HG02759 (cell line): ENCODE results near the gene NFS1.
"Not testable (repeated sequence)": the region's sequence is repeated elsewhere in the genome, so short reads cannot be mapped to it uniquely, and the experiment has no call there.

Experiments
- ATAC-seq: cut with Tn5 transposase; IDR thresholded peaks from one replicate; pipeline ENCODE4 v1.9.1; 2021; ENCODE audit warnings: mild to moderate bottlenecking, moderate library complexity; ENCODE audit not compliant: unreplicated experiment

Gene NFS1

GRCh38 chr20:35699127-35699956 is at the start of gene NFS1, which contains the start of gene ROMO1:
Gene NFS1, minus strand, starts transcription at chr20:35699352. Its CDS starts 64 bp downstream, at chr20:35699288.
Gene ROMO1, plus strand, starts transcription at chr20:35699405. Its CDS starts 228 bp downstream, at chr20:35699633.
- ATAC-seq, result peak; percentile 89

- ATAC-seq, result not testable (repeated sequence)
Observed at GRCh38 chr20:35744492-35744841, 45.3 kb upstream of the NFS1 start.

DNA sequence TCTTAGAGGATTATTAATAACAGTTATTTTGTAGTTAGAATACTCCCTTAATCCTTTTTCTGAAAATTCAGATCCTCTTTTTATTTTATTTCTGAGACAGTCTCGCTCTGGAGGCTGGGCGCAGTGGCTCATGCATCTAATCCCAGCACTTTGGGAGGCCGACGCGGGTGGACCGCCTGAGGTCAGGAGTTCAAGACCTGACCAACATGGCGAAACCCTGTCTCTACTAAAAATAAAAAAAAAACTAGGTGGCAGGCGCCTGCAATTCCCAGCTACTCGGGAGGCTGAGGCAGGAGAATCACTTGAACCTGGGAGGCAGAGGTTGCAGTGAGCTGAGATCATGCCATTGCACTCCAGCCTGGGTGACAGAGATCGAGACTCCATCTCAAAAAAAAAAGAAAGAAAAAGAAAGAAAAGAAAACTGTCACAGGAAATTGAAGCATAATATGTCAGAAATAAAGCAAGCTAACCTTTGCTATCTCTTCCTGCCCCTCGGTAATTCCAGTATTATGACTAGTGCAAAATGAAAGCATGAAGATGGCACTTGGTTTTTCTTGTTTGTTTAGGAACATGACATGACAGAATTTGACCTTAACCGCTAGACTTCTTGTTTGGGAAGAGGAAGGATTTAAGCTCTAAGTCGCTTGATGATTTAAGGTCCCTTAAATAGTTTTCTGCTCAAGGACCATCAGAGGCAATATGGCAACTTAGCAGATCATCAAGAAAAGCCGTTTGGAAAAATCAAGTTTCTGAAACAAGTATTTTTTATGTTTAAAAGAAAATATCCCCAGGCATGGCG is 44.7 kb upstream of the NFS1 start:
- ATAC-seq, result no peak

- peak; percentile 25 for ATAC-seq
Observed at GRCh38 chr20:35742741-35743523, 43.8 kb upstream of the NFS1 start.

GRCh38 chr20:35741892-35742740 is 43.0 kb upstream of the NFS1 start, which contains the start of gene RBM39:
Gene RBM39, minus strand, starts transcription at chr20:35742260. Its CDS starts 1,386 bp downstream, at chr20:35740874.
- ATAC-seq, result peak; percentile 90

GRCh38 chr20:35739294-35740163 is 40.4 kb upstream of the NFS1 start:
- ATAC-seq, result no peak

GRCh38 chr20:35738410-35739179 is 39.4 kb upstream of the NFS1 start:
- no peak for ATAC-seq

- no peak for ATAC-seq
Observed at GRCh38 chr20:35737865-35738333, 38.7 kb upstream of the NFS1 start.

DNA sequence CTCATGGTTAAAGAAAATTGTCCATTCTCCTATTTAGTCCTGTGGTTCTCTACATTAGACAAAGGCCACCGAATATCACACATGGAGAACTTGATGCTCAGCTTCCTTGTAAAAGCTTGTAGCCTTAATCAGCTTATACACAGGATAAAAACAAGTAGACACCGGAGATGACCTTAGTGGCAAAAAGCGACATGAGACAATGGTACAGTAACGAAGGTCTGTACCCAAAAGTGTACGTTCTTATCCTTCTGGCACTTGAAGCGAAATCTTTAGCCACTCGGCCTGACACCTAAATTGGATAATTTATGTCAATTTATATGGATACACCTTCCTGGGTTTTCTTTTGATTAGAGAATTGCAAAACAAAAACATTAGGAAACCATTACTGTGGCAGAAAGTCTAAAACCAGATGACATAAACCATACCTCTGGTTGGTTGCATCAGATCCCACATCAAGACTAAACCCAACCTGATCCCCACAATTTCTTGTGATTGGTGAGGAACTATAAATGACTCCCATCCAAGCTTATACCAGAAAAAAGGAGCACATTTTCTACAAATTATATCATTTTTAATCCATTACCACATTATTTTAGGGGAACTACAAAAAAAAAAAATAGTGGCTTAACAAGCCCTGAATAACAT is 36.8 kb upstream of the NFS1 start:
- no peak for ATAC-seq

DNA sequence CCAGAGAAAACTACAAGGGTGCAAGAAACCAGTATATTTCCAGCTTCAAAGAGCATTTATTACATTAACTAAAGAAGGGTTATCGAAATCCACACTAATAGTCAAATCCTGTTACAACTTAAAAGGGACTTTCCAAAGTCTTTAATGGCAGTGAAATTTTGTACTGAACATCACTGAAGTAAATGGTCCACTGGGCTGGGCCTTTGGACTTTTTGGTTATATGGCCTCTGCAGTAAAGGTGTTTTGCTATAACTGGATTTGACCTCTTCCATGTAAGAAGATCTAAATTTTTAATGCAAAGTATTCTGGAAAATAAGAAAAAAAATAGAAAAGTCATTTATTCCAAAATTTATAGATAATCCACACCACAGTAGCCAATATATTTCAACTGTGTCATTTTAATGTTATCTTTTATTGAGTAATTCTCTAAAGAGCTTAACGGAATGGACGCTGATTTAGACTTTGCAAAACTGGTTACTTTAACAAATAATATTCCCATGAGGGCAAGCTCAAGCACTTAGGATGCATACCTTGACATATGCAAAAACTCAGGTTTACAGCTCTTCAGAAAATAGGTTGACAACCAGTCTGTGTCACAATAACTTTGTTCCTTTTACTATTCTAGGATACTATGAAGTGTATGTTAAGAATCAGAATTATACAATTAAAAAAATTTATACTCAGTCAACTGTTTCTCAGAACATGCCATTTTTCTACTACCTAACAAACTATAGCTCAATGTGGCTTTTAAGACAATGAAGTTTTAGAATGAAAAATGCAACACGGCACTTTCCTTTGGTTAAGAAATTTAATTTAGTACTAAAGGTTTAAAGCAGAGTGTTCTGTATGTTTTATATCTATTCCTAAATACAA is 35.9 kb upstream of the NFS1 start:
- no peak for ATAC-seq

GRCh38 chr20:35734374-35734773 is 35.2 kb upstream of the NFS1 start:
- no peak for ATAC-seq

DNA sequence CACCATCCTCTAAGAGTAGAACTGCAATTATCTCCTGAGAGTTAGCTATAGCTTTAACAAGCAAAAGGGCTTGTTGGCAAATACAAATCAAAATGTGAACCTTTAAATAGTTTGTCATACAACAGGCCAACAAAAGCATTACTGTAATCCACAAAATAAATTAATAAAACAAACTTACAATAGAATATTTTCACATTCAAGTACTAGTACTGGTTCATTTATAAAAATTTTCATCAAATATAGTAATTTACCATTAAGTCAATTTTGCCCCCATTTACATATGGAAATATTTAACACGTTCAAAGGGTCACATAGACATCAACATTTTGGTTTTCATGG is 33.5 kb upstream of the NFS1 start:
- no peak for ATAC-seq

GRCh38 chr20:35731862-35732643 is 32.9 kb upstream of the NFS1 start:
- ATAC-seq, result no peak

GRCh38 chr20:35731469-35731788 is 32.3 kb upstream of the NFS1 start:
- no peak for ATAC-seq

GRCh38 chr20:35730583-35731468 is 31.7 kb upstream of the NFS1 start:
- no peak for ATAC-seq
